ENCODE results near the gene IL25.
"Not testable (repeated sequence)": the region's sequence is repeated elsewhere in the genome, so short reads cannot be mapped to it uniquely, and the experiment has no call there.

IL25 gene

GRCh38 chr14:23372509-23372908 is at the start of gene IL25:
IL25 (plus strand) TSS chr14:23372809.
- H3K4me1 ChIP-seq (ENCODE audit: control insufficient read depth, insufficient read depth, low read length, unreplicated experiment), result no peaks in the 10 kb centered on the region
- H3K27me3 ChIP-seq (ENCODE audit: insufficient read depth, low read length), result peaks cover 22% of the 10 kb centered on the region
- H3K4me3 ChIP-seq (ENCODE audit: low read depth, low read length), result no peak within 1 kb of the TSS
- no peaks in the 10 kb centered on the region for H3K36me3 ChIP-seq (ENCODE audit: insufficient read depth, low read length)
- H3K27ac ChIP-seq (ENCODE audit: low read depth, low read length), result no peak within 1 kb of the TSS
- no peak within 1 kb of the TSS for H2AFZ ChIP-seq (ENCODE audit: low read length, unreplicated experiment)
- no peaks in the 10 kb centered on the region for H3K79me2 ChIP-seq (ENCODE audit: control insufficient read depth, insufficient read depth, low read length, unreplicated experiment)

- Histone ChIP-seq H3K36me3 (ENCODE audit: insufficient read depth, low read length) (peaks cover 28% of the 10 kb centered on the region), H3K79me2 (ENCODE audit: control insufficient read depth, insufficient read depth, low read length, unreplicated experiment) (peaks cover 29% of the 10 kb centered on the region), H3K4me1 (ENCODE audit: control insufficient read depth, insufficient read depth, low read length, unreplicated experiment) (peaks cover 14% of the 10 kb centered on the region), H2AFZ (ENCODE audit: low read length, unreplicated experiment) (no peak overlapping the region), H3K27ac (ENCODE audit: low read depth, low read length) (no peak overlapping the region), H3K27me3 (ENCODE audit: insufficient read depth, low read length) (no peaks in the 10 kb centered on the region), H3K4me3 (ENCODE audit: low read depth, low read length) (no peak overlapping the region; the same call in 1 of the 2 replicates)
These were observed 48.7 kb upstream of the IL25 start for GRCh38 chr14:23323838-23324454.

GRCh38 chr14:23324455-23324846 is 48.2 kb upstream of the IL25 start:
- no peak overlapping the region for H3K27ac ChIP-seq (ENCODE audit: low read depth, low read length)

GRCh38 chr14:23324993-23325392 is 47.6 kb upstream of the IL25 start:
- peaks cover 20% of the 10 kb centered on the region; the same call in 1 of the 2 replicates for H3K36me3 ChIP-seq (ENCODE audit: insufficient read depth, low read length)

More at GRCh38 chr14:23324455-23324846, 48.2 kb upstream of the IL25 start:
- no peaks in the 10 kb centered on the region for H3K27me3 ChIP-seq (ENCODE audit: insufficient read depth, low read length)
- peaks cover 29% of the 10 kb centered on the region for H3K79me2 ChIP-seq (ENCODE audit: control insufficient read depth, insufficient read depth, low read length, unreplicated experiment)
- peaks cover 25% of the 10 kb centered on the region for H3K36me3 ChIP-seq (ENCODE audit: insufficient read depth, low read length)
- H3K4me3 ChIP-seq (ENCODE audit: low read depth, low read length), result no peak overlapping the region
- peaks cover 14% of the 10 kb centered on the region for H3K4me1 ChIP-seq (ENCODE audit: control insufficient read depth, insufficient read depth, low read length, unreplicated experiment)
- no peak overlapping the region for H2AFZ ChIP-seq (ENCODE audit: low read length, unreplicated experiment)

GRCh38 chr14:23325746-23326145 is 46.9 kb upstream of the IL25 start:
- not testable (repeated sequence) for H2AFZ ChIP-seq (ENCODE audit: low read length, unreplicated experiment); H3K27ac ChIP-seq (ENCODE audit: low read depth, low read length); H3K4me1 ChIP-seq (ENCODE audit: control insufficient read depth, insufficient read depth, low read length, unreplicated experiment); H3K4me3 ChIP-seq (ENCODE audit: low read depth, low read length); H3K27me3 ChIP-seq (ENCODE audit: insufficient read depth, low read length)
- H3K36me3 ChIP-seq (ENCODE audit: insufficient read depth, low read length), result peaks cover 12% of the 10 kb centered on the region; the same call in 1 of the 2 replicates
- H3K79me2 ChIP-seq (ENCODE audit: control insufficient read depth, insufficient read depth, low read length, unreplicated experiment), result peaks cover 29% of the 10 kb centered on the region

More at GRCh38 chr14:23324993-23325392, 47.6 kb upstream of the IL25 start:
- Histone ChIP-seq H3K4me3 (ENCODE audit: low read depth, low read length) (no peak overlapping the region), H3K79me2 (ENCODE audit: control insufficient read depth, insufficient read depth, low read length, unreplicated experiment) (peaks cover 29% of the 10 kb centered on the region), H2AFZ (ENCODE audit: low read length, unreplicated experiment) (no peak overlapping the region), H3K27ac (ENCODE audit: low read depth, low read length) (no peak overlapping the region), H3K27me3 (ENCODE audit: insufficient read depth, low read length) (no peaks in the 10 kb centered on the region), H3K4me1 (ENCODE audit: control insufficient read depth, insufficient read depth, low read length, unreplicated experiment) (peaks cover 14% of the 10 kb centered on the region)

- Histone ChIP-seq H3K79me2 (ENCODE audit: control insufficient read depth, insufficient read depth, low read length, unreplicated experiment) (peaks cover 29% of the 10 kb centered on the region), H3K27me3 (ENCODE audit: insufficient read depth, low read length) (no peaks in the 10 kb centered on the region), H3K4me1 (ENCODE audit: control insufficient read depth, insufficient read depth, low read length, unreplicated experiment) (peaks cover 8% of the 10 kb centered on the region), H2AFZ (ENCODE audit: low read length, unreplicated experiment) (no peak overlapping the region), H3K4me3 (ENCODE audit: low read depth, low read length) (no peak overlapping the region), H3K27ac (ENCODE audit: low read depth, low read length) (no peak overlapping the region), H3K36me3 (ENCODE audit: insufficient read depth, low read length) (peaks cover 11% of the 10 kb centered on the region; the same call in 1 of the 2 replicates)
These were observed 45.9 kb upstream of the IL25 start for GRCh38 chr14:23326491-23327332.

GRCh38 chr14:23327947-23328744 is 44.5 kb upstream of the IL25 start:
- Histone ChIP-seq H3K27me3 (ENCODE audit: insufficient read depth, low read length) (peaks cover under 1% of the 10 kb centered on the region; the same call in 1 of the 2 replicates), H3K36me3 (ENCODE audit: insufficient read depth, low read length) (peaks cover 11% of the 10 kb centered on the region; the same call in 1 of the 2 replicates), H3K4me3 (ENCODE audit: low read depth, low read length) (no peak overlapping the region), H3K79me2 (ENCODE audit: control insufficient read depth, insufficient read depth, low read length, unreplicated experiment) (peaks cover 15% of the 10 kb centered on the region), H3K27ac (ENCODE audit: low read depth, low read length) (no peak overlapping the region), H2AFZ (ENCODE audit: low read length, unreplicated experiment) (no peak overlapping the region), H3K4me1 (ENCODE audit: control insufficient read depth, insufficient read depth, low read length, unreplicated experiment) (peaks cover 4% of the 10 kb centered on the region)

- Histone ChIP-seq H3K27ac (ENCODE audit: low read depth, low read length) (no peak overlapping the region), H3K27me3 (ENCODE audit: insufficient read depth, low read length) (peaks cover 19% of the 10 kb centered on the region), H3K4me3 (ENCODE audit: low read depth, low read length) (no peak overlapping the region), H3K79me2 (ENCODE audit: control insufficient read depth, insufficient read depth, low read length, unreplicated experiment) (no peaks in the 10 kb centered on the region), H3K4me1 (ENCODE audit: control insufficient read depth, insufficient read depth, low read length, unreplicated experiment) (no peaks in the 10 kb centered on the region), H3K36me3 (ENCODE audit: insufficient read depth, low read length) (no peaks in the 10 kb centered on the region; the same call in 1 of the 2 replicates), H2AFZ (ENCODE audit: low read length, unreplicated experiment) (no peak overlapping the region)
These were observed 37.0 kb upstream of the IL25 start for GRCh38 chr14:23335623-23336022.

- Histone ChIP-seq H3K27me3 (ENCODE audit: insufficient read depth, low read length) (peaks cover 23% of the 10 kb centered on the region), H3K4me3 (ENCODE audit: low read depth, low read length) (no peak overlapping the region), H3K4me1 (ENCODE audit: control insufficient read depth, insufficient read depth, low read length, unreplicated experiment) (no peaks in the 10 kb centered on the region), H2AFZ (ENCODE audit: low read length, unreplicated experiment) (no peak overlapping the region), H3K27ac (ENCODE audit: low read depth, low read length) (no peak overlapping the region), H3K79me2 (ENCODE audit: control insufficient read depth, insufficient read depth, low read length, unreplicated experiment) (no peaks in the 10 kb centered on the region), H3K36me3 (ENCODE audit: insufficient read depth, low read length) (no peaks in the 10 kb centered on the region; the same call in 1 of the 2 replicates)
These were observed 32.9 kb upstream of the IL25 start for GRCh38 chr14:23339506-23340268.

GRCh38 chr14:23344481-23344880 is 28.1 kb upstream of the IL25 start:
- no peaks in the 10 kb centered on the region for H3K4me1 ChIP-seq (ENCODE audit: control insufficient read depth, insufficient read depth, low read length, unreplicated experiment)
- no peak overlapping the region for H3K4me3 ChIP-seq (ENCODE audit: low read depth, low read length)
- no peaks in the 10 kb centered on the region for H3K79me2 ChIP-seq (ENCODE audit: control insufficient read depth, insufficient read depth, low read length, unreplicated experiment)
- H3K27me3 ChIP-seq (ENCODE audit: insufficient read depth, low read length), result peaks cover 8% of the 10 kb centered on the region
- H2AFZ ChIP-seq (ENCODE audit: low read length, unreplicated experiment), result no peak overlapping the region
- no peak overlapping the region for H3K27ac ChIP-seq (ENCODE audit: low read depth, low read length)
- H3K36me3 ChIP-seq (ENCODE audit: insufficient read depth, low read length), result no peaks in the 10 kb centered on the region

Data from ACC112 (cell line).